ENCODE results near the gene PNPLA5.

The PNPLA5 gene

DNA sequence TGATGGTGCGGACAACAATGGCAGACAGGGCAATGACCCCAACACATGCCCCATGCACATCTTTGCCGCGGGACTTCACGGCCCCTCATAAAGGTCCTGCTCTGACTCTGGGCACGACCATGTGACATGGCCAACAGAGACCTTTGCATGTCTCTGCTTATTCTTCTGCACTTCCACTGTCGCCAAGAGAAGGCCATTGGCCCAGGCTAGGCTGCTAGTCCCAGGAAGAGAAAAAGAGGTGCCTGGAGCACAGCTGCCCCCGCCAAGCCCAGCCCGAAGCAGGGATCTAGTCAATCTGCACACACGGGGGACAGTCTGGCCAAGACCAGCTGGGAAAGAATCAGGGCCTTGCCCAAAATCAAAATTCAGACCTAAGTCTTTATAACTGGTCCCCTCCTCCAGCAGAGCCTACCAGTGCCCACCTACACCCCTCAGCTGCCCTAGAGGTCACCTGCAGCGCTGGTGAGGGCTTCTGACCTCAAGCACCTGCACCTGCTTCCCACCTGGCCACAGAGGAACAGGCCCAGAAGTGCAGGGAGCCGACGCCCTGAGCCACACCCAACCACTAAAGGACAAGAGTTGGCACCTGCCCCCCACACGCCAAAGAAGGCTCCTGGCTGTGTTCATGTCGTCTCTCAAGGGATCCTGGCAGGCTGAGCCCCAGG lies 37.6 kb downstream of the PNPLA5 start:
- TF ChIP-seq, protein P1, sequence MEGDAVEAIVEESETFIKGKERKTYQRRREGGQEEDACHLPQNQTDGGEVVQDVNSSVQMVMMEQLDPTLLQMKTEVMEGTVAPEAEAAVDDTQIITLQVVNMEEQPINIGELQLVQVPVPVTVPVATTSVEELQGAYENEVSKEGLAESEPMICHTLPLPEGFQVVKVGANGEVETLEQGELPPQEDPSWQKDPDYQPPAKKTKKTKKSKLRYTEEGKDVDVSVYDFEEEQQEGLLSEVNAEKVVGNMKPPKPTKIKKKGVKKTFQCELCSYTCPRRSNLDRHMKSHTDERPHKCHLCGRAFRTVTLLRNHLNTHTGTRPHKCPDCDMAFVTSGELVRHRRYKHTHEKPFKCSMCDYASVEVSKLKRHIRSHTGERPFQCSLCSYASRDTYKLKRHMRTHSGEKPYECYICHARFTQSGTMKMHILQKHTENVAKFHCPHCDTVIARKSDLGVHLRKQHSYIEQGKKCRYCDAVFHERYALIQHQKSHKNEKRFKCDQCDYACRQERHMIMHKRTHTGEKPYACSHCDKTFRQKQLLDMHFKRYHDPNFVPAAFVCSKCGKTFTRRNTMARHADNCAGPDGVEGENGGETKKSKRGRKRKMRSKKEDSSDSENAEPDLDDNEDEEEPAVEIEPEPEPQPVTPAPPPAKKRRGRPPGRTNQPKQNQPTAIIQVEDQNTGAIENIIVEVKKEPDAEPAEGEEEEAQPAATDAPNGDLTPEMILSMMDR (conservative IDR thresholded peaks at IDR 0.05; ENCODE audit: low read length), result no peak
- no peak overlapping the region for H3K4me3 ChIP-seq (ENCODE audit: low read length)

DNA sequence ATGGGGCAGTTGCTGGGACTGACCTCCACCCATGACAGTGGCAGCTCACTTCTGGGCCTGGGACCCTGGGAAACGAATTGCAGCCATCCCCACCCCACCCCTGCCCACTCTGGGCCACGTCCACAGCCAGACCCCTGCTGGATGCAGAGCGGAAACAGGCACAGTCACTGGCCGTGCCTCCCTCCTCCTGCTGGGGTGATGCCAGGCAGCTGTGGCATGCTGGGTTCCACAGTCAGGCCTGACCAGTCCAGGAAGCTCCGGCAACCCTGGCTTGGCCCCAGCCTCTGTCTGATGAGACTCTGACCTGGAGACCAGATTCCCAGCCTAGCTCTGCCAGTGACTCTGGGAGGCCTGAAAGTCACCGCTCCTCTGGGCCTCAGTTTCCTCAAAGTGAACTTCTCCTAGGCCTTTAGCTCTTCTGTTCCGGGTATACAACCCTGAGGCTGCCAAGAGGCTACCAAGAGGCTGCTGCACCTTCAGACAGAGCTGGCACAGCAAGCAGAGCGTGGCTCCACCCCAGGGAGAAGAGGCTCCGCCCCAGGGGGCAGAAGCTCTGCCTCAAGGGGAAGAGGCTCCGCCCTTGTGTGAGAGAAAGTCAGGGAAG lies 38.4 kb downstream of the PNPLA5 start:
- DNase-seq (ENCODE audit: low read depth), result no peak
- no peak overlapping the region for H3K4me3 ChIP-seq (ENCODE audit: low read length)
- TF ChIP-seq, protein P1 (conservative IDR thresholded peaks at IDR 0.05; ENCODE audit: low read length), result no peak

More for the DNA sequence above, 37.6 kb downstream of the PNPLA5 start:
- no peak for DNase-seq (ENCODE audit: low read depth)

DNA sequence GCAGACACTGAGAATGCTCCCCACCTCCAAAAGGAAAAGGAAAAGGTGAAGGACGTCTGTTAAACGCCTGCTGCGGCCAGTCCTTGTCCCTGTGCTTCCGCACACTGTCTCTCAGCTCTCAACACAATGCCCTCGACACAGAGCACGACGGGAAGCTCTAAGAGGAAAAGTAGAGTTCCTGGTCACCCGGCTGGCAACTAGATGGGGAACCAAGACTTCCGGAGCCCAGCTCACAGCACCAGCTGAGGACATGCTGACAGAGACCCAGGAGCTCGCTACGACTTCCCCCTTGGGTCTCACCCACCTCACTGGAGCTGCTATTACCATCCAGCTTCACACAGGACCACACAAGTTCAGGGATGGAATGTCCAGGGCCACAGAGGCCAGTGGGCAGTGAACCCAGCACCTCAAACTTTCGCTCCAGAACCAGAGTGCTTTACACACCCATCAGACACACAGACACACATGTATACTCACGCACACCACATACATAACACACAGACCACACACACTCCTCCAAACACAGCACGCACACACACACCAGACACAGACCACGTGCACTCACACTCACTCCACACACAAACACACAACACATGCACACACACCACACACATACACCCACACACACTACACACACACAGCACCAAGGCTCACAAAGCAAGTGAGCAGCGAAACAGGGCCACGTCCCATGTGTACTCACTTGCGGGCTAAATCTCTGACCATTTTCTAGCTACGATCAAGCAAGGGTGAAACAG lies 39.1 kb downstream of the PNPLA5 start:
- TF ChIP-seq, protein P1 (conservative IDR thresholded peaks at IDR 0.05; ENCODE audit: low read length), result no peak
- no peak for DNase-seq (ENCODE audit: low read depth)
- no peak overlapping the region for H3K4me3 ChIP-seq (ENCODE audit: low read length)

DNA sequence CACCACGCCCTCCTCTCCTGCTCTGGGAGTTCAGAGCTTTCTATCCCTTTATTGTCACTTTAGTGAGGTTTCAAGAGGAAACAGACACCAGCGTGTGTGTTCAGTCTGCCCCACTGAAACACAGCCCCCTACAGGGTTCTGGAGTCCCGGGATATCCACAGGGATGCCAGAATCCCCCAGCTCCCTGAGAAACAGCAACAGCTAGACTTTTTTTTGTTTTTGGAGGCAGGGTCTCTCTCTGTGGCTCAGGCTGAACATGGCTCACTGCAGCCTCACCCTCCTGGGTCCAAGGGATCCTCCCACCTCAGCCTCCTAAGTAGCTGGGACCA lies 39.9 kb downstream of the PNPLA5 start:
- no peak overlapping the region for H3K4me3 ChIP-seq (ENCODE audit: low read length)
- no peak for DNase-seq (ENCODE audit: low read depth)
- TF ChIP-seq, protein P1 (conservative IDR thresholded peaks at IDR 0.05; ENCODE audit: low read length), result no peak

DNA sequence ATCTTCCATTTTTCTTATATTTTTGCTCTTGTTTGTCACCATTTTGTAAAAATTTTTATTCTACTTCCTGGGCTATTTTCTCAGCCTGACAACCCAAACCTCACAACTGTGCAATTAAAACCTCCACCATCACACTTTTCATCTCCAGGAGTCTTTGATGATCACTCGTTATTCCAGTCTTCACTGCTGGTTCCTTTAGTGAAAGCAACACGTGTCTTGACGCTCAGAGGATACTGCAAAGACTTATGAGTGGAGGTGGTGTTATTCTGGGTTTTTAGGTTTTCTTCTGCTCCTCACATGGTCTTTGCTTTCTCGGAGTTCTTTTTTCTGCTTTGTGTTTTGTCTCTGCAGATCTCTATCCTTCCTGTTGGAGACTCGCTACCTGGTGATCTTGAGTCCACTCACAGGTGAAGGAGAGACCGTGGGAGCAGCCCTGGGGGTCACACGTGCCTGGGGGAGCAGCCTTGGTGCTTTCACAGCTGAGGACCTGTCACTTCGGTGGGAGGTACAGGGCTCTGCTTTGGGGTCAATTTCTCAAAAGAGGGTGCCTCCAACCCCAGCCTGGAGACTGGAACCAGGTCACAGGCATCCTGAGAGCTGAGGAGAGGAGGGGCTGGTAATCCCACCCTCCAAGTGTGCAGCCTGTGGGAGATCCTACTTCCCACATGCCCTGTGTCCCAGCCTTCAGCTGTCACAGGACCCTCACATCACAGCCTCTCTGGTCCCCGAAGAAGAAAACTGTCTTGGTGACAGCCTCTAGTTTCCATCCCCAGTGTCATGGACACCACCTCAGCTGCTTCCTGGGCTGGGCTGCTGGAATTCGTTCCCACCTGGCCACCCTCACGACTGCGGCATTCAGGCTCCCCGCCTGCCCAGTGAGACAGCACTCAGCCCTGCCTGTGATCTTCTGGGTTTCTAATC lies 40.5 kb downstream of the PNPLA5 start:
- no peak overlapping the region for H3K4me3 ChIP-seq (ENCODE audit: low read length)
- DNase-seq (ENCODE audit: low read depth), result no peak
- TF ChIP-seq, protein P1 (conservative IDR thresholded peaks at IDR 0.05; ENCODE audit: low read length), result no peak

DNA sequence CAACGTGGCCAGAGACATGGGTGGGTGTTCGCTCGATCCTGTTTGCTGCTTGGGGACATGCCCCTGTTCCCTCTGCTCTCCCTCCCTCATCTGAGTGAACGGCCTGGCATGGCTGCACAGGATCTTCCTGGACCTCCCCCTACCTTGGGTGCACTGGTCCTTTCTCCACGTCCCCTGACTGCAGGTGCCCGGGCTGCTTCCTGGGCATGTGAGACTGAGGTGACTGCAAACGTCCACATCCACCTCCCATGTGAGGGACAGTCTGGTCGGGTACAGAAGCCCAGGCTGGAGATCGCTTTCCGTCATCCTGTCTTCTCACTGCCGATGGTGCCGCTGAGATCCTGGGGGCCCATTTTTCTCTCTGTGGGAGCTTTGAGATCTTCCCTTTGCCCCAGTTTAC lies 41.3 kb downstream of the PNPLA5 start:
- no peak for DNase-seq (ENCODE audit: low read depth)
- TF ChIP-seq, protein P1 (conservative IDR thresholded peaks at IDR 0.05; ENCODE audit: low read length), result no peak

More for the DNA sequence above, 41.3 kb downstream of the PNPLA5 start:
- H3K4me3 ChIP-seq (ENCODE audit: low read length), result no peak overlapping the region
